ENCODE data around the gene RBKS.

The RBKS gene

DNA sequence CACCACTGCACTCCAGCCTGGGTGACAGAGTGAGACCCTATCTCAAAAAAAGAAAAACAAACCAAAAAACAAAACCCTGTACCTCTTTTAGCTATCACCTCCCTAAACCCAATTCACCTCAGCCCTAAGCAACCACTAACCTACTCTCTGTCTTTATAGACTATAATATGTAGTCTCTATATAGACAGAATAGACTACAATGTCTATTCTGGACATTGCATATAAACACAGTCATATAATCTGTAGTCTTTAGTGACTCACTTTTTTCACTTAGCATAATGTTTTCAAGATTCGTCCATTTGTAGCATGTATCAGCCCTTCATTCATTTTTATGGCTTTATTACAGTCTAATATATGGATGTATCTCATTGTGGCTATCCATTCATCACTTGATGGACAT lies 155.9 kb downstream of the RBKS start:
- DNase-seq (ENCODE audit: low read depth): no peak

All from fibroblast of the conjunctiva (primary cell).